ENCODE results near the gene EIF4E2.

DNA sequence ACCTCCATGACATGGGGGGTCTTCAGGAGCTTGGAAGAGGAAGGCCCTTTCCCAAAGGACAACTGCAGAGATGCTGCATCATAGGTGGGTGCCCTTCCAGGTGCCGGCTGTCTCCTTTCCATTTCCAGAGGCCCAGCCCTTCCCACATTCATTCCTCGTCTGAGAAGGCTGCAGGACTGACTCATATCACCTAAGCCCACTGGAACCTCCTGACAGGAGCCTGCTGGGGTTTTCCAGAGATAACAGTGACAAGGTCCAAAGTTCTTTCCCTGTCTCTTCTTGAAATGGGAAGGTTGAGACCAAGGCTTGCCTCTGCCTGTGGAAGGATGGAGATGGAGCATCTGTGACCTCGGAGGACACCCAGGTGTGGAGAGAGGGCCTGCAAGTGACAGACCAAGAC is 33.9 kb upstream of the EIF4E2 start:
- TF ChIP-seq, protein P1, sequence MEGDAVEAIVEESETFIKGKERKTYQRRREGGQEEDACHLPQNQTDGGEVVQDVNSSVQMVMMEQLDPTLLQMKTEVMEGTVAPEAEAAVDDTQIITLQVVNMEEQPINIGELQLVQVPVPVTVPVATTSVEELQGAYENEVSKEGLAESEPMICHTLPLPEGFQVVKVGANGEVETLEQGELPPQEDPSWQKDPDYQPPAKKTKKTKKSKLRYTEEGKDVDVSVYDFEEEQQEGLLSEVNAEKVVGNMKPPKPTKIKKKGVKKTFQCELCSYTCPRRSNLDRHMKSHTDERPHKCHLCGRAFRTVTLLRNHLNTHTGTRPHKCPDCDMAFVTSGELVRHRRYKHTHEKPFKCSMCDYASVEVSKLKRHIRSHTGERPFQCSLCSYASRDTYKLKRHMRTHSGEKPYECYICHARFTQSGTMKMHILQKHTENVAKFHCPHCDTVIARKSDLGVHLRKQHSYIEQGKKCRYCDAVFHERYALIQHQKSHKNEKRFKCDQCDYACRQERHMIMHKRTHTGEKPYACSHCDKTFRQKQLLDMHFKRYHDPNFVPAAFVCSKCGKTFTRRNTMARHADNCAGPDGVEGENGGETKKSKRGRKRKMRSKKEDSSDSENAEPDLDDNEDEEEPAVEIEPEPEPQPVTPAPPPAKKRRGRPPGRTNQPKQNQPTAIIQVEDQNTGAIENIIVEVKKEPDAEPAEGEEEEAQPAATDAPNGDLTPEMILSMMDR (IDR thresholded peaks at IDR 0.05), result no peak
- no peak for TF ChIP-seq POLR2AphosphoS5 (IDR thresholded peaks at IDR 0.05; ENCODE audit: insufficient read depth in 1 of 2, low read depth in 1 of 2)

Measured in vagina (tissue), 2 donors.